NAMALWA (cell line): ENCODE measurements around the gene CNTNAP4.

Experiments used
- DNase-seq: peaks from one replicate; pipeline ENCODE4 v3.0.0-alpha.2; 2015; ENCODE audit warnings: low spot score

Gene CNTNAP4

GRCh38 chr16:76309639-76310335 lies 32.6 kb downstream of the CNTNAP4 start:
- no peak for DNase-seq

- DNase-seq = no peak
These were observed 34.1 kb downstream of the CNTNAP4 start for GRCh38 chr16:76311260-76311659.

GRCh38 chr16:76318565-76318964 lies 41.4 kb downstream of the CNTNAP4 start:
- no peak for DNase-seq

- no peak for DNase-seq
These were observed 51.9 kb downstream of the CNTNAP4 start for GRCh38 chr16:76329106-76329505.

- DNase-seq = no peak
These were observed 58.2 kb downstream of the CNTNAP4 start for GRCh38 chr16:76335180-76335974.

- DNase-seq = no peak
These were observed 58.9 kb downstream of the CNTNAP4 start for GRCh38 chr16:76336112-76336511.

- DNase-seq = no peak
These were observed 61.3 kb downstream of the CNTNAP4 start for GRCh38 chr16:76338472-76338871.

GRCh38 chr16:76343769-76344168 lies 66.6 kb downstream of the CNTNAP4 start:
- no peak for DNase-seq

- no peak for DNase-seq
These were observed 68.0 kb downstream of the CNTNAP4 start for GRCh38 chr16:76345163-76345661.

- DNase-seq = no peak
These were observed 69.0 kb downstream of the CNTNAP4 start for GRCh38 chr16:76346210-76346609.

- no peak for DNase-seq
These were observed 74.2 kb downstream of the CNTNAP4 start for GRCh38 chr16:76351441-76351840.

GRCh38 chr16:76360404-76360803 lies 83.2 kb downstream of the CNTNAP4 start:
- no peak for DNase-seq

GRCh38 chr16:76370344-76370743 lies 93.1 kb downstream of the CNTNAP4 start:
- DNase-seq = no peak

- DNase-seq = no peak
These were observed 94.2 kb downstream of the CNTNAP4 start for GRCh38 chr16:76371441-76371840.

- DNase-seq = no peak
These were observed 96.8 kb downstream of the CNTNAP4 start for GRCh38 chr16:76373998-76374397.

GRCh38 chr16:76376988-76377387 lies 99.8 kb downstream of the CNTNAP4 start:
- no peak for DNase-seq

- no peak for DNase-seq
These were observed 100.8 kb downstream of the CNTNAP4 start for GRCh38 chr16:76378020-76378419.

GRCh38 chr16:76381096-76381495 lies 103.9 kb downstream of the CNTNAP4 start:
- DNase-seq = no peak

- no peak for DNase-seq
These were observed 108.5 kb downstream of the CNTNAP4 start for GRCh38 chr16:76385601-76386230.

GRCh38 chr16:76386784-76387183 lies 109.6 kb downstream of the CNTNAP4 start:
- no peak for DNase-seq

GRCh38 chr16:76387994-76388393 lies 110.8 kb downstream of the CNTNAP4 start:
- DNase-seq = no peak

GRCh38 chr16:76389126-76389525 lies 111.9 kb downstream of the CNTNAP4 start:
- no peak for DNase-seq

- no peak for DNase-seq
These were observed 113.3 kb downstream of the CNTNAP4 start for GRCh38 chr16:76390476-76390875.
